GM19328 (cell line): ENCODE data around the gene PDIA2.
"Not testable (repeated sequence)": the region's sequence is repeated elsewhere in the genome, so short reads cannot be mapped to it uniquely, and the experiment has no call there.

ENCODE experiments used
- ATAC-seq: cut with Tn5 transposase; IDR thresholded peaks from one replicate; pipeline ENCODE4 v1.9.1; 2021; ENCODE audit warnings: mild to moderate bottlenecking, moderate library complexity; ENCODE audit not compliant: unreplicated experiment

The PDIA2 gene

GRCh38 chr16:263182-263774 lies 19.7 kb upstream of the PDIA2 start:
- ATAC-seq, result no peak

DNA sequence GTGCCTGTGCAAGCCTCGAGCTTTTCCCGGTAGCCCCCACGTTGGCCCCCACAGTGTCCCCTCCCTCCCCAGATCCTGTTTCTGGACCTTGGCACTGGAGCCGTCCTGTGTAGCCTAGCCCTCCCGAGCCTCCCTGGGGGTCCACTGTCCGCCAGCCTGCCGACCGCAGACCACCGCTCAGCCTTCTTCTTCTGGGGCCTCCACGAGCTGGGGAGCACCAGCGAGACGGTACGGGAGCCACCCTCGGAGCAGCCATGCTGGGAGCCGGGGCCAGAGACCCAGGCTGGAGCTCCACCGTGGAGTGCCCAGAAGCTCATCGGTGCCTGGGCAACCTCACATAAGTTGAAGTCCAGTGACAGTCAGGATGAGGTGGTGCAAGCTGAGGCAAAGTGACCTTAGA lies 19.0 kb upstream of the PDIA2 start:
- no peak for ATAC-seq

DNA sequence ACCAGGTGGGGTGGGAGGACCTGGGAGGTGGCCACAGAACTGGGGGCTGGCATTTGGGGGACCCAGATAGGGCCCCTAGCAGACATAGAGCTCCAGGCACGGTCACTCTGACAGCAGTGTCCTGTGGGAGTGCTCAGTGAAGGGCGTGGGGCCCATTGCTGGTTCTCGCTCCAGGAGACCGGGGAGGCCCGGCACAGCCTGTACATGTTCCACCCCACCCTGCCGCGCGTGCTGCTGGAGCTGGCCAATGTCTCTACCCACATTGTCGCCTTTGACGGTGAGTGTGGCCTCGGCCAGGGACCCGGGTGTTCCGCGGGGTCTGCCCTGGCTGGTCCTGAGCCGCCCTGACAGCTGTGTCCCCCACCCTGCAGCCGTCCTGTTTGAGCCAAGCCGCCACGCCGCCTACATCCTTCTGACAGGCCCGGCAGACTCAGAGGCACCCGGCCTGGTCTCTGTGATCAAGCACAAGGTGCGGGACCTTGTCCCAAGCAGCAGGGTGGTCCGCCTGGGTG lies 18.5 kb upstream of the PDIA2 start:
- ATAC-seq, result no peak

DNA sequence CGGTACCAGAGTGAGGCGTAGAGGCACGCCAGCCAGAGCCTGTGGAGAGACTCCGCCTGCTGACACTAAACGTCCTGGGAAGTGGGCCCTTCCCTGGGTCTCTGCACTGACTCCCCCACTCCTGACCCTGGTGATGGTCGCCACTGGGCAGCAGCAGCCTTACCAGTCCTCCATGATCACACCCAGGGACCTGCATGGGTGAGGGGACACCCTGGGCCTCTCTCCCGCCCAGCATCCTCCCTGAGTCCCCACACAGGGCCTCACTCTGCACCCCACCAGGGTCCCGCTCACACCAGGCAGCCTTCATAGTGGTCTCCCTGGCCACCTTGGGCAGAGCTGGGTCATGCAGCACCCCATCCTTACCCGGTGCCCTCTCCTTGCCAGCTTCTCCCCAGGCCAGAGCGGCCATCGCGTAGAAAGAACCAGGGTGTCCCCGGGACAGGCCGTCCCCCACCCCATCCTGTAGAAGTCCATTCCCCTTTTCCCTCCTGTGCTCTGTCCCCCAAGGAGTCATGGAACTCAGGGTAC lies 17.9 kb upstream of the PDIA2 start:
- no peak for ATAC-seq

DNA sequence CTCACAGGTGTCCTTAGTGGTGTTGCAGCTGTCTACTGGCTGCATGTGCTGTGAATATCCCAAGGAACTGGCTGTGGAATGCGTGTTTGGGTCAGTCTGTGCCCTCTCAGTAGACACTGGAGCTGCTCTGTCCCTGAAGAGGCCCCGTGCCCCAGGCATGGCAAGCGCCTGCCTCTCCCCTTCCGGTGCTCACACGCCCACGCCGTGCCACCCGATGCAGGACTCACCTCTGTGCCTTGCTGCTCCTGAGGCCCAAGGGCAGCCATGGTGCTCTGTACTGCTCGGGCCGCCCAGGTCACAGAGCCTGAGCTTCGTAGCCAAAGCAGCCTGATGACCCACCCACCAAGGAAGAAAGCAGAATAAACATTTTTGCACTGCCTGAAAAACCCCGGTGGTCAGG lies 17.3 kb upstream of the PDIA2 start:
- ATAC-seq, result no peak

DNA sequence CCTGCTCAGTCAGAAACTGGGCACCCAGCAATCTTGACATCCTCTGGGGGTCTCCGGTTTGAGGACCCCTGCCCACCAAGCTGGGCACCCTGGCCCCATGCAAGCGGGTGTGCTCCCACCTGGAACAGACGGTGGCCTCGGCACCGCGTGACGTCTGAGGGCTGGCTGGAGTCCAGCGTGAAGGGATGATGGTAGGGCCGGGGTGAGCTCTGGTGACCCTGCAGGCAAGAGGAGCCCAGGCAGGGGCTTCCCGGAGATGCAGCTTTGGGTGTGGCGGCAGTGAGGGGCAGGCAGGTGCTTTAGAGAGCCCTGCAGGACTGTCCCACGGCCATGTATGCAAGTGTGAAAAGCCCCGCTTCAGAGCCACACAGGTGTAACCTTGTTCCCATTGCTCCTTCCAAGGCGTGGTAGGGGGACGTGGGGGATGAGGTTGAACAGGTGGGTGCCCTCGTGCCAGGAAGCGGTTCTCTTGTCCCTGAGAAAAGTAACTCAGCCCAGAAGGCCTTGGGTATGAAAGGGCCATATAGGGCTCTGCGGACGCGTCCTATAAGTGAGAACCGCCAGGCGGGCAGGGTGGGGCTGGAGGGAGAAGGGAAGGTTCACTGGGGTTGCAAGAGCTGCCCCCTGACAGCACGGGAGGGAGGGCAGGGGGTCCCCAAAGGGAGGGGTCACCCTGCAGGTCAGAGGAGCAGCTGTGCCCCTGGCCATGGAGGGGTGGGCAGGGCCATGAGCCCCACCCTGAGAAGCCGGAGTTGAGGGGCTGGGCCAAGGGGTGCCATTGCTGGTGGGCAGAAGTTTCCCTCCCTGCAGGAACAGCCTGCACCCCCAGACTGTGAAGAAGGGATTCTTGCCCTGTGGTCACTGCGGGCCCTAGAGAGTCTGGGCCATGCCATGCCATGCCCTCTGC lies 16.5 kb upstream of the PDIA2 start:
- ATAC-seq, result no peak

DNA sequence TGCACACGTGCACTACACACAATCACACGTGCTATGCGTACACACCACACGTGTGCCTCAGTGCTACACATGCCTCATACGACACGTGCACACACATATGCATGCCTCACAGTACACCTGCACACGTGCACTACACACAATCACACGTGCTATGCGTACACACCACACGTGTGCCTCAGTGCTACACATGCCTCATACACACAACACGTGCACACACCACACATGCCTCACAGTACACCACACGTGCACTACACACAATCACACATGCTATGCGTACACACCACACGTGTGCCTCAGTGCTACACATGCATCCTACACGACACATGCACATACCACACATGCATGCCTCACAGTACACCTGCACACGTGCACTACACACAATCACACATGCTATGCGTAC lies 15.4 kb upstream of the PDIA2 start:
- ATAC-seq, result not testable (repeated sequence)

DNA sequence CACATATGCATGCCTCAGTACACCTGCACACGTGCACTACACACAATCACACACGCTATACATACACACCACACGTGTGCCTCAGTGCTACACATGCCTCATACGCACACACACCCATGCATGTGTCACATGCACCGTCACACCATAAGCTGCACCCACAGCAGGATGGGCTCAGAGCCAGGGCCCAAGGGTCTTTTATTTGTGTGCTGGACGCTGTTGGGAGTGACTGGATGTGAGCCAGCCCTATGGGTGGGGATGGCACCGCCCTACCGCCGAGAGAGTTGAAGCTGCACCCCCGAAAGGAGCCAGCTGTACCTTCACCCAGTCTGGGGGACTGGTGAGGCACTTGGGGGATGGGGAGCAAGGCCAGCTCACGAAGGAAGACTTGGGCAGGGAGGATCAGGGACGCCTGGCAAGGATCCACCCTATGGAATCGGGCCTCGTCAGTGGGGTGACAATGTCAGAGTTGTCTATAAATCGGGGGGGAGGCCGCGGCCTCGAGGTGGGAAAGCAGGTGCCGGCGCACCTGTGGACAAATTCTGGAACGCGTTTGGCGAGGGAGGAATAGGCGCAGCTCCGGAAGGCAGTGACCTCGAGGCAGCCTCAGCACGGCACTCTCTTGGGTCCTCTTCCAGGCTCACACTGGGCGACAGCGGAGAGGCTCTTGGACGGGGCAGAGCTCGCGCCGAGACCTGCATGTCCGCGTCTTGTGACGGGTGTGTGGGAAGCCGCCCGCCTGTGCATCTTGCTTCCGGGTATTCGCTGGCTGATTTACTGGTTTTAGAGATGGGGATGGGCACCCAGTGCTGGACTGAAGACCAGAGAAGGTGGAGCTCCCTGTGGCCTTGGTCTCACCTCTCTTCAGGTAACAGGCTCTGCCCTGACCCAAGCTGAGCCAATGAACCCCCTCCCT lies 14.6 kb upstream of the PDIA2 start:
- ATAC-seq, result no peak

DNA sequence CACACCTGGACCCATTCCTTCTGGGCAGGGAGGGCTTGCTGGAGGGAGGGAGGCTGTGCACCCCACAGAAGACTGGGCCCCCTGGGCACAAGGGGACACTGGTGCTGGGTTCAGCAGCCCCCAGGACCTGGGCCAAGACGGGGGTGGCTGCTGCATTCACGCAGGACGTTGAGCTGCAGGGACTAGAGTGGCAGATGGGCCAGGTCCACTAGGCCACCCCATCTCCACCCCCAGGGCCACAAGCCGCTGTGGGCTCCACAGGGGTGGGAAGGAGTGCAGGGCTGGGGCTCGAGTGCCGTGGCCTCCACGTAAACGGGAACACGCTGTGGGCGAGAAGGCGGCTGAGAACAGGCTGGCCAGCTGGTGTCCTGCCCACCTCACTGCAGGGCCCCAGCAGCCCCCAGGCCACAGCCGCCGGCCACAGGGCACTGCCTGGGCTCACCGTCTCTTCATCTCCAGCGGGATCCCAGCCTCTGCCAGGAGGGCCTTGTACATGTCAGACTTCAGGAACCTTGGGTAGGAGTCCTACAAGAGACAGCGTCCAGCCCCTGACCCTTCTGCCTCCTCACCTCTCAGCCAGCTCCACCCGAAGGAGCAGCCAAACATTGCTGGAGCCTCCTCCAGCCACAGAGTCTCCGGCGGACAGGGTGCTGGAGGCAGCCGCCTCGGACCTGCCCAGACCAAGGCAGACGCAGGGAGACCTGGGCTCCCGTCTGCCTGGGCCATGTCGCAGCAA lies 13.7 kb upstream of the PDIA2 start:
- no peak for ATAC-seq

DNA sequence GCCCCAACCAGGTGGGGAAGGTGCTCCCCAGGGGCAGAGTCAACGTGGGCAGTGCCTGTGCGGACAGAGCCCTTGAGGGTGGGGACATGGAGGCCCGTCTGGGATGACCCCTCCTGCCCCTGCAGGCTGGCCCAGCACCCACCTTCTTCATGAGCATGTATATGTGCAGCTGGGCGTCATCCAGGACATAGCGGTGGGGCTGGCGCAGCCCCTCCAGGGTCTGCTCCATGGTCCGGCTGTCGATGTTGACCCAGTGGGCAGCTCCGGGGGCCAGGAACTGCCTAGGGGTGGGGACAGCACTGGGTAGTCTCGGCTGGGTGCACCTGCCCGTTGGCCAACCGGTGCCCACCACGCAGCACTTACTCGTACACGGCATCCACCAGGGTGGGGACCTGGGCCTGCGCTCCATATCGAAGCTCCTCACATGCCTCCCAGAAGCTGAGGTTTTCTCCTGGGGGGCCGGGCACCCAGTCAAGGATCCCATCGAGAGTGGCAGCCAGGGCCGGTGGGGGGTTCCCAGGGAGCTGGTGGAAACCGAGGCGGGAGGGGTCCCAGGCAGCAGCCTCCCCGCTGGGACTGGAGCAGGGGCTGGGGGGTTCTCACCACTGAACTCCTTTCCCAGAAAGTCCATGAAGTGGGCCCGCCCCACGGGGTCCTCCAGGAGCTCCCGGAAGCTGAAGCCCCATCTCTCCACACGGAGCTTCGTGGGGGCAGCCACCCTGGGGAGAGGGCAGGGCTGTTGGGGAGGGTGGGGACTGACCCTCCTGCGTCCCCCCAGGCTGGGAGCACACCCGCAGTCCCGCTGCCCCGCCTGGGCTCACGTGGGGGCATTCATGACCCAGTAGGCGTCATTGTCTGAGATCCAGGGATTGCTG lies 12.3 kb upstream of the PDIA2 start:
- no peak for ATAC-seq

DNA sequence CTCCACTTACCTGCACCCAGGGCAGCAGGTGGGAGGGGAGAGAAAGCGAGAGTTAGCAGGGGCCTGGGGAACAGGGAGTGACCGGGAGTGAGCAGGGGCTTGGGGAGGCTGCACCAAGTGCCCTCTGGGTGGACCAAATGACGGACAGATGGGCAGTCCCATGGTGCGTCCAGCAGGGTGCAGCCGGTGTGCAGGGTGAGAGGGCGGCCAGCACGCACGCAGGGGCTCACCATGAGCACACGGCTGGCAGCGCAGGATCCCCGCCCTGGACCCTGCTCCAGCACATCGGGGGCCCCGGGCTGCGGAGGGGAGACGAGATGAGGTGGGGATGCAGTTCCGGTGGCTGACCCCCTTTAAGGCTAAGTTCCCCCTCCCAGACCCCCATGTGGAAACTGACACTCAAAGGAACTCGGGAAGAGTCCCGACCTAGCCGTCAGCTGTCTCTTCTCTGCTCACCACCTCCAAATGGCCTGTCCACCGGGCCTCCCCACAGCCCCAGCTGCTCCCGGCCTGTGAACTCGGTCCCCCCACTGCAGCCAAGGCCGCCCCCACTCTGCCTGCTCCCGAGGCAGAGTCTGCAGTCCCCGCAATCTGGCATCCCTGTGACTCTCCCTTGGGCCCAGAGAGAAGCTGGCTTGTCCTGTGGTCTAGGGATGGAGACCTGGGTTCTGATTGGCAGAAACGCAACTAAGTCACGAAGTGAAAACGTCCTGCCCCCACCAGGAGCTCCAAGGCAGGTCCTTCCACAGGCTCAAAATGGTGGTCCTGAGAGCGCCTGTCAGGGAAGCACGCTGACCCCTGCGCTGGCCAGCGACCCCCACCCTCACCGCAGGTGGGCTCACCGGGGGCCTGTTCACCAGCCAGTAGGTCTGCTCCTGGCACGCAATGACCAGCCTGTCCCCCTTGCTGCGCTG lies 10.1 kb upstream of the PDIA2 start:
- no peak for ATAC-seq

DNA sequence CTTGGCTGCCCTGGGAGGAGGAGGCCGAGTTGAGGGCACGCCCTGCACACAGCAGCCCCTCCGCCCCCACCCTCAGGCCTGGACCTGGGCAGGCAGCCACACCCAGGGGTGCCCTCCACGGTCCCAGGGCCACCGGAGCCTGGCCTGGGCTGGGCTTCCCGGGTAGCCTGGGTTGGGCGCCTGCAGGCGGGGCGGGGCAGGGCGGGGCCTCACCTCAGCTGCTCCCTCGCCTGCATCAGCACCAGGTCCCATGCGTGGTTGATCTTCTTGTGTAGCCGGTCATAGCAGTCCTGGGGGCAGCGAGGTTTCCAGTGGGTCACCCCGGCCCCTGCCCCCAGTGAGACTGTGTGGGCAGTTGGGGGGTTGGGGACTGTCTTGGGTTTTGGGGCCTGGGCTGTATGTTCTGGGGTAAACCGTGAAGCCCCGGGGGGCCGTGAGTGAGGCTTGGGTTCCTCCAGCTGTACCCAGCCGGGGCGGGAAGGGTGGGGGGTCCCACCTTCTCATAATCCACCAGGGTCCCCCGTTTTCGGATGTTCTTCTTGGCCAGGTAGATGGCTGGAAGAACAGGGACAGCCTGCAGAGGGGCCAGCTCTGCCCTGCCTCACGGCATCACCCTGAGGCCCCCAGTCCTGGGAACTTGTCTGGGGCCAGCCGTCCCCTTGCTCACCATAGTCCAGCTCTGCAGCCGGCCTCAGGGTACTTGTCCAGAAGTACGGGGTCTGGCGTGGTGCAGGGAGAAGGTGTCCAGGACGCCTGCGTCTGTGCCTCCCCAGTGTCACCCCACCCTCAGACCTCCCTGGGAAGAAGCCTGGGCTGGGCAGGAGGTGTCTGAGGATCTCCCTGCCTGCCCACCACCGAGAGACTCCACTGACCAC lies 9.2 kb upstream of the PDIA2 start:
- no peak for ATAC-seq

DNA sequence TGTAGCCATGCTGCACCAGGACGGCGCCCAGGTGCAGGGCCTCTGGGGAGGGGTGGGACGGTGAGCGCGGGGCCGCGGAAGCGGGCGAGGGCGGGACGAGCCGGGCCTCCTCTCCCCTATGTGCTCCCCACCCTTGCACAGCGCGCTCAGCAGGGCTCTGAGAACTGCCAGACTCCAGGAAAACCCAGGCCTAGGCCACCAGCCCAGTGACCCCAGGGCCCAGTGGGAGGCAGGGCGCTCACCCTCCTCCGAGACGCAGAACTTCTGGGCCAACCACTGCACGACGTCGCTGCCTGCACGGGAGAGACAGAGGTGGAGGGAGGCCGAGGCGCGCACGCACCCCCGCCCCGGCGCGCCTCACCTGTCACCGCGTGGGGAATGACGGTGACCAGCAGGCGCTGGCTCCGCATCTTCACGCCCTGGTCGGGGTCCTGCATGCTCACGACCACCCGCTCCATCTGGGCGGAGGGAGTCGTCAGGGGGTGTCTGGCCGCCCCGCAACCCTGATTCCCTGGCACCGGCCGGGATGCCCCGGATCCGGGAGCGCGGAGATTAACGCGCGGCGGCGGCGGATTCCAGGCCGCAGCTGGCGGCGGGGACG lies 7.8 kb upstream of the PDIA2 start:
- no peak for ATAC-seq

DNA sequence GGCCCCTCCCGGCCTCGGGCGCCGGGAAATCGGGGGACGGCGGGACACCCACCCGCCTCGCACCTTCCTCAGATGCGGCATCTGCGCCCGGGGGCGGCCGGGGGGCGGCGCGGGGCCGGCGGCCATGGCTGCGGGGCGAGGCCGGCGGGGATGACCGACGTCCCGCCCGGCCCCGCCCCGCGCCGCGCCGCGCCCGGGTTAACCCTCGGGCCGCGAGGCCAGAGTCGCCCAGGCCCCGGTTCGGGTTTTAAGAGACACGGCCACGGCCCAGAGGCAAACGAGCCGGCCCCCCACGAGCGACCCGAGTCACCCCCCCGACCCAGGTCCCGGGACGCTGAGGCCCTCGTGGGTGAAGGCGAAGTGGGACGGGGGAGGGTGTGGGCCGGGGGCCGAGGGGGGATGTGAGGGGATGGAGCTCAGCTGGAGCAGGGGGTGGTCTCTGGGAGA lies 7.2 kb upstream of the PDIA2 start, which contains the start of gene RGS11:
TSS of gene RGS11 (minus strand) at position 159 of the 447 bp plus-strand sequence. CDS start at position 126, 33 bp downstream.
- no peak for ATAC-seq

DNA sequence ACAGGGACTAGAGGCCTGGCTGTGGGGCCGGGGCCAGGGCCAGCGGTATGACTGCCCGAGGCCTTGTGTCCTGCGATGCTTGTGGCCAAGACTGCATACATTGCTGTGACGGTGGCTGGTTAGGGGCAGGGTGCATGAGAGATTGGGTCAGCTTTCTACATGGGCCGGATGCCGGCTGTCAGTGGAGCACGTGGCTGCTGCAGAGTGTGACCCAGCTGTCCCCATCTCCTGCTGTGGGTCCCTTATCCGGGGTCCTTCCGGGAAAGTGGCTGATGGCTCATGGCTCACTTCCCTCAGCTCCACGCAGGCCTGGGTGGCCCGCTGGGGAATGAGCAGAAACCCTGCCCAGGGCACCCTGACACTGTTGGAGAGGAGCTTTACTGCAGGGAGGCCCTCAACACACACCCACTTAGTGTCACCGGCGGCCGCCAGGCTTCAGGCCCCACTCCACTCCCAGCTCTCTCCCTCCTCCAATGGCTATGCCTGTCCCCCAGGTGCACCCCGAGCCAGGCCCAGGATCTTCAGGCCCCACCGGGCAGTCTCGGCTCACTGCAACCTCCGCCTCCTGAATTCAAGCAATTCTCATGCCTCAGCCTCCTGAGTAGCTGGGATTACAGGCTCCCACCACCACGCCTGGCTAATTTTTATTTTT lies 6.4 kb upstream of the PDIA2 start:
- ATAC-seq, result no peak

GRCh38 chr16:278863-279366 lies 4.0 kb upstream of the PDIA2 start:
- no peak for ATAC-seq
